ENCODE measurements around the gene NR0B2.

- no peak for TF ChIP-seq BHLHE40 (IDR thresholded peaks at IDR 0.05; ENCODE audit: borderline replicate concordance)
- TF ChIP-seq SP1 (IDR thresholded peaks at IDR 0.05) = no peak
- TF ChIP-seq FOXA1 (IDR thresholded peaks at IDR 0.05) = no peak
- no peak for TF ChIP-seq ARNT (IDR thresholded peaks at IDR 0.05)
- TF ChIP-seq LEF1 (IDR thresholded peaks at IDR 0.05; ENCODE audit: borderline replicate concordance) = no peak
- no peak for TF ChIP-seq HDGF (IDR thresholded peaks at IDR 0.05; ENCODE audit: borderline replicate concordance)
- no peak for TF ChIP-seq FOXM1 (IDR thresholded peaks at IDR 0.05; ENCODE audit: borderline replicate concordance)
- no peak for TF ChIP-seq L3MBTL2 (conservative IDR thresholded peaks at IDR 0.05)
- no peak for TF ChIP-seq CTBP1 (IDR thresholded peaks at IDR 0.05; ENCODE audit: borderline replicate concordance)
- TF ChIP-seq, protein P1, sequence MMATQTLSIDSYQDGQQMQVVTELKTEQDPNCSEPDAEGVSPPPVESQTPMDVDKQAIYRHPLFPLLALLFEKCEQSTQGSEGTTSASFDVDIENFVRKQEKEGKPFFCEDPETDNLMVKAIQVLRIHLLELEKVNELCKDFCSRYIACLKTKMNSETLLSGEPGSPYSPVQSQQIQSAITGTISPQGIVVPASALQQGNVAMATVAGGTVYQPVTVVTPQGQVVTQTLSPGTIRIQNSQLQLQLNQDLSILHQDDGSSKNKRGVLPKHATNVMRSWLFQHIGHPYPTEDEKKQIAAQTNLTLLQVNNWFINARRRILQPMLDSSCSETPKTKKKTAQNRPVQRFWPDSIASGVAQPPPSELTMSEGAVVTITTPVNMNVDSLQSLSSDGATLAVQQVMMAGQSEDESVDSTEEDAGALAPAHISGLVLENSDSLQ (IDR thresholded peaks at IDR 0.05) = no peak
- no peak for TF ChIP-seq NFRKB (IDR thresholded peaks at IDR 0.05)
- TF ChIP-seq ELF4 (IDR thresholded peaks at IDR 0.05) = no peak
- TF ChIP-seq ZNF384 (IDR thresholded peaks at IDR 0.05) = no peak
These were observed 12.8 kb downstream of the NR0B2 start for GRCh38 chr1:26900815-26901511.

Measured in HEK293T (cell line).